RWPE2 (cell line): Measurements from ENCODE around the gene GTF2E1.

ENCODE experiments used
- ATAC-seq: fragments of 200-7000 bp; cut with Tn5 transposase; 3 replicates; pipeline ENCODE4 v1.9.1; 2021; ENCODE audit warnings: low read depth
- DNase-seq: peaks from one replicate; pipeline ENCODE4 v3.0.0-alpha.2; 2020; ENCODE audit warnings: low spot score
- H3K27ac ChIP-seq: fragments of 450-650 bp; 2 replicates; pipeline ENCODE4 v1.5.1; 2017; ENCODE audit warnings: mild to moderate bottlenecking; ENCODE audit not compliant: poor library complexity, severe bottlenecking
- H3K27me3 ChIP-seq: fragments of 250-450 bp; sonication (Bioruptor Pico); 2 replicates; pipeline ENCODE4 v1.5.1; 2021; ENCODE audit warnings: mild to moderate bottlenecking, moderate library complexity; ENCODE audit not compliant: insufficient read depth, poor library complexity, severe bottlenecking
- H3K36me3 ChIP-seq: fragments of 250-450 bp; sonication (Bioruptor Pico); 2 replicates; pipeline ENCODE4 v1.5.1; 2020; ENCODE audit warnings: low read depth, mild to moderate bottlenecking, moderate library complexity
- H3K4me1 ChIP-seq: fragments of 250-450 bp; sonication (Bioruptor Pico); 2 replicates; pipeline ENCODE4 v1.5.1; 2021; ENCODE audit warnings: mild to moderate bottlenecking, moderate library complexity; ENCODE audit not compliant: insufficient read depth, poor library complexity, severe bottlenecking
- H3K4me3 ChIP-seq: fragments of 250-450 bp; sonication (Bioruptor Pico); 2 replicates; pipeline ENCODE4 v1.5.1; 2021; ENCODE audit warnings: mild to moderate bottlenecking, moderate library complexity; ENCODE audit not compliant: severe bottlenecking
- H3K9me3 ChIP-seq: fragments of 250-450 bp; sonication (Bioruptor Pico); 2 replicates; pipeline ENCODE4 v1.5.1; 2021; ENCODE audit warnings: mild to moderate bottlenecking, moderate library complexity; ENCODE audit not compliant: severe bottlenecking
- TF ChIP-seq, protein P1 (sequence below): fragments of 450-650 bp; IDR thresholded peaks from one replicate; pipeline ENCODE4 v1.5.1; 2017; ENCODE audit warnings: mild to moderate bottlenecking, moderate library complexity; ENCODE audit not compliant: poor library complexity, severe bottlenecking

GTF2E1 gene

DNA sequence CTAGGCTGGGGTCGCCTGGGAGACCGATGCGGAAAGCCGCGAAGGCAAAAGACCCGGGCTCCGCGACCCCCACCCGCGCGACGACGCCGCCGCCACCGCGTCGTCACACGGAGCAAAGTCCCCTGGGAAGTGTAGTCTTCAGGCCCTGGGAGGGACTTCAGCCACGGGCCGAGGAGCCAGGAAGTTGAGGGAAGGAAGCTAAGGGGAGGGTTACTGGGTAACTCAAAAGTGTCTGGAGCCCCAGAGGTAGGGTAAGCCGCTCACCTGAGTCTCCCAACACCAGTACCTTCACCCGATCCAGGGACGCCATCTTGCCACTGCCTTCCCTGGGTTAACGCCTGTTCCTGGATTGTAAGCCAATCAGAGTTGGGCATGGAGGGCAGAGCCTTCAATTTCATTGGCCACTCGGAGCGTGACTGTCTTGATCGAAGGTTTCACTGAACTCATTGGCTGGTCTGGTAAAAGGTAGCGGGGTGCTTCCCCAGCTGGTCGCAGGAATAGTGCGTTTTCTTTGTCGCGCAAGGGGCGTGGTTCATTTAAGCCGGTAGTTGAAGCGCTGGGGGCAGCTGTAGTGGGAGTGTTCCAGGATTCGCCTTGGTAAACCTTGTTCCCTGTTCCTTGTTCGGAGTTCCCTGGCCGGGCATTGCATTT is at the start of gene GTF2E1, which contains the start of gene RABL3:
TSS of gene GTF2E1 (plus strand) at position 547 of the 651 bp plus-strand sequence. CDS start 7,809 bp downstream, outside the sequence.
TSS of gene RABL3 (minus strand) at position 319 of the 651 bp plus-strand sequence. CDS start at position 310, 9 bp downstream.
- Histone ChIP-seq H3K4me3 (peak within 1 kb of the TSS; percentile 89), H3K4me1 (peaks cover 9% of the 10 kb centered on the region), H3K27ac (peak within 1 kb of the TSS; percentile 69), H3K27me3 (no peaks in the 10 kb centered on the region), H3K36me3 (0 out of 2 replicates have a peak, but pooled peaks cover 10% of the 10 kb centered on the region), H3K9me3 (no peaks in the 10 kb centered on the region)
- TF ChIP-seq, protein P1, sequence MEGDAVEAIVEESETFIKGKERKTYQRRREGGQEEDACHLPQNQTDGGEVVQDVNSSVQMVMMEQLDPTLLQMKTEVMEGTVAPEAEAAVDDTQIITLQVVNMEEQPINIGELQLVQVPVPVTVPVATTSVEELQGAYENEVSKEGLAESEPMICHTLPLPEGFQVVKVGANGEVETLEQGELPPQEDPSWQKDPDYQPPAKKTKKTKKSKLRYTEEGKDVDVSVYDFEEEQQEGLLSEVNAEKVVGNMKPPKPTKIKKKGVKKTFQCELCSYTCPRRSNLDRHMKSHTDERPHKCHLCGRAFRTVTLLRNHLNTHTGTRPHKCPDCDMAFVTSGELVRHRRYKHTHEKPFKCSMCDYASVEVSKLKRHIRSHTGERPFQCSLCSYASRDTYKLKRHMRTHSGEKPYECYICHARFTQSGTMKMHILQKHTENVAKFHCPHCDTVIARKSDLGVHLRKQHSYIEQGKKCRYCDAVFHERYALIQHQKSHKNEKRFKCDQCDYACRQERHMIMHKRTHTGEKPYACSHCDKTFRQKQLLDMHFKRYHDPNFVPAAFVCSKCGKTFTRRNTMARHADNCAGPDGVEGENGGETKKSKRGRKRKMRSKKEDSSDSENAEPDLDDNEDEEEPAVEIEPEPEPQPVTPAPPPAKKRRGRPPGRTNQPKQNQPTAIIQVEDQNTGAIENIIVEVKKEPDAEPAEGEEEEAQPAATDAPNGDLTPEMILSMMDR = no peak
- DNase-seq (peak; percentile 92), ATAC-seq (peak; percentile 99)

DNA sequence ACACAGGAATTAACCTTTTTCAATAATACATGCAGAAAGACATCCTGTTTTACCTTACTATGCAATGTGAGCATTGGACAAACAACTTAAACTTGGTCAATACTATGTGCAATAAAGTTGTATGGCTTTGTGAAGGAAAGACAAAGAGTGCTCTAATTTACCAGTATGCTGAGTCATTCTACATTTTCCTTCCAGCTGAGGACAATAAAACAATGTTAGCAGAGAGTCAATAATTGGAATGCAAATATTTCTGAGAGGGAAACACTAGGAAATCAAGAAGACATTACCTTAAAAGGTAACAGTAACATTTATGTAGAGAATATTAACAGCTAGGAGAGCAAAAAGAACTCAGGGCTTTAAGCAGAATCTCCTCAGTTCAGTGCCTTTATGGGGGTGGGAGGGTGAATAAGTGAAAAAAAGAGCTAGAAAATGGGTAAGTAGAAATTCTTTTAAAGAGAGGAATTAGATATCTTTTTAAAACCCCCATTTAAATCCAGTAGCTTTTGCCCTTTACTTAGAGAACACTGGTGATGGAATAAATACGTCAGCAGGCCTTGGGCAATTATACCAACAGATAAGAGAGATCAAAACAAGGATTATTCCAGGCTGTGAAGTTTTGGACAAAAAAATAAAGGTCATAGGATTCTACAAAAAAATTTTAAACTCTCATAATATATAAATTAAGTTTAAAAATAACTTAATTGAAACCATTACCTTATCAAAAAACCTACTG is 48.9 kb upstream of the GTF2E1 start:
- Histone ChIP-seq H3K27me3 (no peaks in the 10 kb centered on the region), H3K9me3 (no peaks in the 10 kb centered on the region), H3K27ac (no peak overlapping the region), H3K4me1 (no peaks in the 10 kb centered on the region), H3K36me3 (no peaks in the 10 kb centered on the region), H3K4me3 (no peak overlapping the region)
- ATAC-seq (no peak; the same call in 2 of the 3 replicates), DNase-seq (no peak)
- TF ChIP-seq, protein P1 = no peak

DNA sequence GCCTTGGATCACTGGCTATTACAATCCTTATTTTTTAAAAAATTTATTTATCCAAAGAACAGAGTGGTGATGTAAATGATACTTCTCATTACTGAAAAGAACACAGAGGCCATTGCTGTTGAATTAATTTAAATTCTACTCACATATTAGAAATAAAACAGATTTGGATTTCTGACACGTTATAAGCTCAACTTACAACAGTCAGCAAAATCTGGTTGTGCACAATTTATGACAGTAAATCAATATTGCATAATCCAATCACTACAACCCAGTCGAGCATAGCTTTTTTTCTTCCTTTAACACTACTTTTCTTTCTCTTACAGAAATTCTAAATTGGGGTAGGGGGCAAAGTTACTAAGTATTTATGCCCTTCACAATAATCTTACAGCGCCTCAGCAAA is 43.2 kb upstream of the GTF2E1 start:
- Histone ChIP-seq H3K27me3 (no peaks in the 10 kb centered on the region), H3K4me1 (no peaks in the 10 kb centered on the region), H3K36me3 (peaks cover 5% of the 10 kb centered on the region; the same call in 1 of the 2 replicates), H3K4me3 (no peak overlapping the region), H3K9me3 (no peaks in the 10 kb centered on the region), H3K27ac (no peak overlapping the region)
- DNase-seq (no peak), ATAC-seq (no peak)
- TF ChIP-seq, protein P1 = no peak

DNA sequence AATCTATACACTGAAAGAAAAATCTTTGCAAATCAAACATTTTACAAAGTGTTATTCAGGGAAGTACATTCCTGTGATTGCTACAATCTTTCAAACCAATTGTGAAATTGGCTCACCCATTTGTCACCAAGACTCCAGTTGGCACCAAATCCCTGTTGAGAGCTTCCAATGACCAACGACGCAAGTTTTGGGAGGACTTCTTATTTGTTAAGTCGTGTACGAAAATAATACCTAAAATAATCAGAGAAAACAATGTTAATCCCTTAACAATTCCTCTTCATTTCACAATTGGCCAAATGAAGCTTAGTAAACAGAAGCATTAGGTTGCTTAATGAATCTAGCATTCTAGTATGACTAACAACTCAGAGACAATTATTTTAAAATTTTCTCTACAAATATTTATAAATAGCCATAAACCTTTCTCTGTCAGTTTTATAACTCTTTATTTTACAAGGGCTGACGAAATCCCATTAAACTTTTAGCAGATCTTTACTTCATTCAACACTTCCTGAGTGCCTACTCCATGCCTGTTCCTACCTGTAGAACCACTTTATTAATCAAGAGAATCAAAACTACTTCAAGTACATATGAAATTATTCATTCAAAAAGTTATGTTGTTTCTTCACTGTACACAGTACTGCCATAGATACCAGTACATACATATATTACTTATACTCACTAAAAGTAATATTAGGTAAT is 36.5 kb upstream of the GTF2E1 start:
- no peaks in the 10 kb centered on the region for H3K4me1 ChIP-seq
- no peak overlapping the region for H3K4me3 ChIP-seq
- H3K36me3 ChIP-seq = peaks cover 11% of the 10 kb centered on the region; the same call in 1 of the 2 replicates
- TF ChIP-seq, protein P1 = no peak
- DNase-seq (no peak), ATAC-seq (no peak)
- H3K27ac ChIP-seq = no peak overlapping the region
- no peaks in the 10 kb centered on the region for H3K27me3 ChIP-seq
- H3K9me3 ChIP-seq = no peaks in the 10 kb centered on the region
